HUES64 (cell line): ENCODE measurements around the gene KCNJ2.

Experiments used
- H3K27ac ChIP-seq: 2 replicates; pipeline ENCODE4 v1.7.0; 2013; ENCODE audit warnings: low read depth, low read length, inconsistent platforms
- H3K27me3 ChIP-seq: 2 replicates; pipeline ENCODE4 v1.6.1; 2013; ENCODE audit warnings: mild to moderate bottlenecking, low read length; ENCODE audit not compliant: insufficient read depth
- H3K36me3 ChIP-seq: 2 replicates; pipeline ENCODE4 v1.6.1; 2013; ENCODE audit warnings: mild to moderate bottlenecking, low read length; ENCODE audit not compliant: insufficient read depth
- H3K4me1 ChIP-seq: 2 replicates; pipeline ENCODE4 v1.6.1; 2013; ENCODE audit warnings: mild to moderate bottlenecking, low read length, moderate library complexity; ENCODE audit not compliant: insufficient read depth
- H3K4me3 ChIP-seq: 2 replicates; pipeline ENCODE4 v1.5.1; 2013; ENCODE audit warnings: mild to moderate bottlenecking, low read length, moderate library complexity
- H3K9ac ChIP-seq: 2 replicates; pipeline ENCODE4 v1.6.1; 2013; ENCODE audit warnings: mild to moderate bottlenecking, low read depth, low read length
- H3K9me3 ChIP-seq: 2 replicates; pipeline ENCODE4 v1.6.1; 2013; ENCODE audit warnings: low read depth, low read length; ENCODE audit not compliant: insufficient read depth
- WGBS: fragments of 150-250, 120-280 bp; methylation state at CpG from one replicate; pipeline ENCODE4 v1.1.7; 2013; ENCODE audit warnings: missing lambda C conversion rate; 5-methylcytosine and 5-hydroxymethylcytosine counted together

The KCNJ2 gene

DNA sequence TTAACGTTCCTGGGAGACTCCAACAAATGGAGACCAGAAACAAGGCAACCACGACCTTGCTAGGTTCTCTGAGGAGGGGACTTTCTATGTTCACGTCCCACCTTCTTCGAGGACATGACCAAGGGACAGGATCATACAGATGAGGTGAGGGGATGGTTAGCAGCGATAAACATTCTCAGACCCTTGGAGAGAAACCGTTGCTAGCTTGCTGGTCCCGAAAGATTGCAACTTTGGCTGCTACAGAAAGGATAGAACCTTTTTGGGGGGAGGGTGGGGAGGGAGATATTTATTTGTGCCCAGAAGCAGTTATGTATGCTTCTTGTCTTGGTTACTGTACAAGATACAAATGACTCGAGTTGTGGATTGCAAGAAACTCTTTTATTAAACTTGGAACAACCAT lies 35.3 kb upstream of the KCNJ2 start:
- no peaks in the 10 kb centered on the region for H3K36me3 ChIP-seq
- no peaks in the 10 kb centered on the region for H3K9me3 ChIP-seq
- no peak overlapping the region for H3K9ac ChIP-seq
- peaks cover 7% of the 10 kb centered on the region for H3K4me1 ChIP-seq
- no peaks in the 10 kb centered on the region for H3K27me3 ChIP-seq
- no peak overlapping the region for H3K4me3 ChIP-seq
- H3K27ac ChIP-seq: no peak overlapping the region
- 93% methylated on average over 8 of the region's 8 CpGs for WGBS

- H3K9ac ChIP-seq: no peak overlapping the region
- no peaks in the 10 kb centered on the region for H3K36me3 ChIP-seq
- H3K9me3 ChIP-seq: no peaks in the 10 kb centered on the region
- no peak overlapping the region for H3K4me3 ChIP-seq
- H3K4me1 ChIP-seq: peaks cover 7% of the 10 kb centered on the region
- no peaks in the 10 kb centered on the region for H3K27me3 ChIP-seq
- H3K27ac ChIP-seq: no peak overlapping the region
- WGBS: 100% methylated on average over 1 of the region's 1 CpG
Observed at GRCh38 chr17:70134777-70135176, 34.6 kb upstream of the KCNJ2 start.

- WGBS: 100% methylated on average over 3 of the region's 5 CpGs
- no peaks in the 10 kb centered on the region for H3K36me3 ChIP-seq
- H3K27me3 ChIP-seq: no peaks in the 10 kb centered on the region
- no peak overlapping the region for H3K4me3 ChIP-seq
- H3K4me1 ChIP-seq: peaks cover 7% of the 10 kb centered on the region
- H3K9me3 ChIP-seq: no peaks in the 10 kb centered on the region
- no peak overlapping the region for H3K27ac ChIP-seq
- H3K9ac ChIP-seq: no peak overlapping the region
Observed at GRCh38 chr17:70136131-70136530, 33.2 kb upstream of the KCNJ2 start.

- no peak overlapping the region for H3K9ac ChIP-seq
- peaks cover 7% of the 10 kb centered on the region for H3K4me1 ChIP-seq
- H3K27me3 ChIP-seq: no peaks in the 10 kb centered on the region
- no peaks in the 10 kb centered on the region for H3K36me3 ChIP-seq
- no peak overlapping the region for H3K4me3 ChIP-seq
- WGBS: 69% methylated on average over 9 of the region's 9 CpGs
- no peaks in the 10 kb centered on the region for H3K9me3 ChIP-seq
- H3K27ac ChIP-seq: no peak overlapping the region
Observed at GRCh38 chr17:70137451-70138230, 31.7 kb upstream of the KCNJ2 start.

DNA sequence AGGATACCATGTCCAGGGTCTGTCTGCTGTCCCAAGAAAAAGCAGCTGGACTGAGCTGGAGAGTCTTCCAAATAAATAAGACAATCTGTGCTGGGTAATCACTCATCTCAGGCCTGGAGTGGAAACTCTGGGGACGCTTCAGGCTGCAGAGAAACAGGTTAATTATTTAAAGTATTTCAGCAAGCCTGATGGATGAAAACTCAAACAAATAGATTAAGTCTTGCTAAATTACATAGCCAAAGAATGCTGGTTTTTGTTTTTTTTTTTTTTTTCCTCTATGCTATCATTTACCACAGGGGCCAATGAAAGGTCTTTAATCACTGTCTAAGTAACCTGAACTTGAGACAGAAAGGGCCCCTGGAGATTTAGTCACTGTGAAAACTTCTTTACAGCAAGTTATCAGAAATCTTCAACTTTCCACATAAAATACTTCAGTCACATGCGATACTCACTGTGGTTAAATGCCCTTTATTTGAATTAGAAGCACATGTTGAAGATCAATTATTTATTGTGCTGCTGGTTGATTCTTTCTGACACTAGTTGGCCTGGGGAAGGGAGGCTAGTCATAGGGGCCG lies 31.0 kb upstream of the KCNJ2 start:
- Histone ChIP-seq H3K9ac (no peak overlapping the region), H3K4me3 (no peak overlapping the region), H3K4me1 (peaks cover 7% of the 10 kb centered on the region), H3K27me3 (no peaks in the 10 kb centered on the region), H3K36me3 (no peaks in the 10 kb centered on the region), H3K9me3 (no peaks in the 10 kb centered on the region), H3K27ac (no peak overlapping the region)
- WGBS: 90% methylated on average over 3 of the region's 3 CpGs

DNA sequence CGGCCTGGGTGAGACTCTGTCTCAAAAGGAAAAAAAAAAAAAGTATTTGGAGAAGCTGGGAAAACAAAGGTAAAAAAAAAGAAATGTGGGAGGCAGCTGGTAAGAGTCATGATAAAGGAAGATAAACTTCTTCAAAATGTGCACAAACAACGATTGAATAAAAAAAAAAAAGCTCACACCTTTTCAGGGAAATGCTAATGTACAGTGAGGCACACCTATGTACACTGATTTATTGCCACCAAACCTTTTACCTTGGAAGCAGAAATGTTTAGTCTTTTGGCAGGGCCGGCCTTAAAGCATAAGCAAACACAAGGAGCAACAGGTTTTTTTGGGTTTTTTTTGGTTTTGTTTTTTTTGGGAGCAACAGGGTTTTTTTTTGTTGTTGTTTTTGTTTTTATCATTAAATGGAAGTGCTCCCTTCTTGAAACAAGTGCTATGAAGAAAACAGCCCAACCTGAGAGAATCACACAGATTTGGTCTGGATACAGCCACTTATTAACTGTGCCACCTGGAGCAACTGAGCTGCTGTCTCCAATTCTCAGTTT lies 29.8 kb upstream of the KCNJ2 start:
- Histone ChIP-seq H3K4me3 (no peak overlapping the region), H3K4me1 (peaks cover 7% of the 10 kb centered on the region), H3K27ac (no peak overlapping the region), H3K9me3 (no peaks in the 10 kb centered on the region), H3K9ac (no peak overlapping the region), H3K36me3 (no peaks in the 10 kb centered on the region), H3K27me3 (no peaks in the 10 kb centered on the region)
- 100% methylated on average over 3 of the region's 3 CpGs for WGBS

- no peak overlapping the region for H3K27ac ChIP-seq
- WGBS: 78% methylated on average over 4 of the region's 6 CpGs
- H3K36me3 ChIP-seq: no peaks in the 10 kb centered on the region
- H3K27me3 ChIP-seq: no peaks in the 10 kb centered on the region
- H3K9ac ChIP-seq: no peak overlapping the region
- no peak overlapping the region for H3K4me3 ChIP-seq
- H3K9me3 ChIP-seq: no peaks in the 10 kb centered on the region
- H3K4me1 ChIP-seq: no peaks in the 10 kb centered on the region
Observed at GRCh38 chr17:70144260-70144846, 25.0 kb upstream of the KCNJ2 start.

DNA sequence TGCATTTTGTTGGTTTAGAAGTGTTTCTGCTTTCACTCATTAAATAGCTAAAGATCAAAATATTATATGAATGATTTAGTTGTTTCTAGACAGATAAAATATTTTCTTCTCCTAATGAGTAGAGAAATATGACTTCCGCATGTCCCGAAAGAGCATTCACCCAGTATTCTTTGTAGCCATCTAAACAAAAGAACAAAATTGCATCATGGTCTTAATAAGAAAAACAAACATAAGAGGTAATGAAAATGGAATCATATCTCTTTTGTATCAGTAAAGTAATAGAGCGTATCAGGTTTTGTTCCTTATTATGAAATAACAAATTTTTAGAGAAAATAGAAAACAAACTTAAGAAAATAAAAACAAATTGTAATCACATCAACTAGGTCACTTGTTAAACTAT lies 16.1 kb upstream of the KCNJ2 start:
- H3K36me3 ChIP-seq: no peaks in the 10 kb centered on the region
- H3K4me3 ChIP-seq: no peak overlapping the region
- H3K4me1 ChIP-seq: no peaks in the 10 kb centered on the region
- no peaks in the 10 kb centered on the region for H3K27me3 ChIP-seq
- no peak overlapping the region for H3K9ac ChIP-seq
- WGBS: no CpG with 5 or more reads among the region's 3 CpGs
- H3K9me3 ChIP-seq: no peaks in the 10 kb centered on the region
- no peak overlapping the region for H3K27ac ChIP-seq

- no peaks in the 10 kb centered on the region for H3K4me1 ChIP-seq
- H3K4me3 ChIP-seq: no peak overlapping the region
- no peaks in the 10 kb centered on the region for H3K9me3 ChIP-seq
- no peak overlapping the region for H3K27ac ChIP-seq
- WGBS: 95% methylated on average over 4 of the region's 4 CpGs
- no peaks in the 10 kb centered on the region for H3K36me3 ChIP-seq
- H3K27me3 ChIP-seq: no peaks in the 10 kb centered on the region
- H3K9ac ChIP-seq: no peak overlapping the region
Observed at GRCh38 chr17:70157151-70157550, 12.2 kb upstream of the KCNJ2 start.

DNA sequence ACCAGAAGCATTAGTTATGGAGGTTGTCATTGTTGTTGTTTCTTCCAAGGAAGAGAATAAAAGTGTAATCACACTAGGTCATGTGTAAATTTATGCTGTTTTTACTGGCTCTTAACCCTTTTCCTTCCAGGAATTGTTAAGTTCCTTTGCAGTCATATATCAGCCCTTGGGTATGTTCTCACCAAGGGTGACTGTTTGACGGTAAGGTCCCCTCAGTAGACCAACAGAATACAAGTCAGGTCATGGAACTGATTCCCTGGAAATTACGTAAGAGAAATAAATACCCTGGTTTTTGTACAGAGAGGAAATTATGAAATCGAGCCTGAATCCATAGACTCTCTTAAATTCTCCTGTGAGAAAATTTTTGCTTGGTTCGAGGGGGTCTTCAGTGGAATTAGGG lies 11.2 kb upstream of the KCNJ2 start:
- no peaks in the 10 kb centered on the region for H3K9me3 ChIP-seq
- H3K4me1 ChIP-seq: no peaks in the 10 kb centered on the region
- WGBS: 95% methylated on average over 4 of the region's 4 CpGs
- H3K9ac ChIP-seq: no peak overlapping the region
- no peak overlapping the region for H3K27ac ChIP-seq
- no peak overlapping the region for H3K4me3 ChIP-seq
- H3K27me3 ChIP-seq: no peaks in the 10 kb centered on the region
- H3K36me3 ChIP-seq: no peaks in the 10 kb centered on the region

GRCh38 chr17:70158591-70158990 lies 10.7 kb upstream of the KCNJ2 start:
- H3K9ac ChIP-seq: no peak overlapping the region
- no peak overlapping the region for H3K27ac ChIP-seq
- H3K36me3 ChIP-seq: no peaks in the 10 kb centered on the region
- H3K9me3 ChIP-seq: no peaks in the 10 kb centered on the region
- H3K4me3 ChIP-seq: no peak overlapping the region
- 91% methylated on average over 6 of the region's 6 CpGs for WGBS
- H3K27me3 ChIP-seq: no peaks in the 10 kb centered on the region
- no peaks in the 10 kb centered on the region for H3K4me1 ChIP-seq
